Fibroblast of skin of back (primary cell): ENCODE measurements around the gene OR4D2.

ENCODE experiments used
- DNase-seq: peaks from one replicate; pipeline ENCODE4 v3.0.0-alpha.2; 2013

Gene OR4D2

DNA sequence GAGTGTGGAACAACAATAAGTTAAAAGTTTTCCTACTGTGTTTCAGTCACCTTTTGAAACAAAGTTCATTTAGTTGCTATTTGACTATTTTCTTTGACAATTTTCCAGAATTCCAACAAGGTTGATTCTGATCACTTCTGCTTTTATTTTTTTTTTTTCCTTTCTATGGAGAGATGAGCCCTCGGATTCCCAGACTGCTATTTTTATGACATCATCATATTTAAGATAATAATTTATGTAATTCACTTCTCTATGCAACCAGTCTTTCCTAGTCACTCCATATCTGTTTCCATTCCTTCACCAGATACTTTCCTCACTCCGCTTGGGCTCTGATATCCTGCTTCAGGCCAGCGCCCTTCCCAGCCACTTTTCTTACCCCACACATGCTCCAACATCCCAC lies 8.1 kb downstream of the OR4D2 start:
- no peak for DNase-seq

GRCh38 chr17:58176200-58176599 lies 9.4 kb downstream of the OR4D2 start:
- no peak for DNase-seq

- DNase-seq: no peak
Measured at GRCh38 chr17:58181796-58182195, 15.0 kb downstream of the OR4D2 start.

- DNase-seq: no peak
Measured at GRCh38 chr17:58183514-58183913, 16.7 kb downstream of the OR4D2 start.

GRCh38 chr17:58184308-58184985 lies 17.7 kb downstream of the OR4D2 start:
- peak; percentile 26 for DNase-seq

DNA sequence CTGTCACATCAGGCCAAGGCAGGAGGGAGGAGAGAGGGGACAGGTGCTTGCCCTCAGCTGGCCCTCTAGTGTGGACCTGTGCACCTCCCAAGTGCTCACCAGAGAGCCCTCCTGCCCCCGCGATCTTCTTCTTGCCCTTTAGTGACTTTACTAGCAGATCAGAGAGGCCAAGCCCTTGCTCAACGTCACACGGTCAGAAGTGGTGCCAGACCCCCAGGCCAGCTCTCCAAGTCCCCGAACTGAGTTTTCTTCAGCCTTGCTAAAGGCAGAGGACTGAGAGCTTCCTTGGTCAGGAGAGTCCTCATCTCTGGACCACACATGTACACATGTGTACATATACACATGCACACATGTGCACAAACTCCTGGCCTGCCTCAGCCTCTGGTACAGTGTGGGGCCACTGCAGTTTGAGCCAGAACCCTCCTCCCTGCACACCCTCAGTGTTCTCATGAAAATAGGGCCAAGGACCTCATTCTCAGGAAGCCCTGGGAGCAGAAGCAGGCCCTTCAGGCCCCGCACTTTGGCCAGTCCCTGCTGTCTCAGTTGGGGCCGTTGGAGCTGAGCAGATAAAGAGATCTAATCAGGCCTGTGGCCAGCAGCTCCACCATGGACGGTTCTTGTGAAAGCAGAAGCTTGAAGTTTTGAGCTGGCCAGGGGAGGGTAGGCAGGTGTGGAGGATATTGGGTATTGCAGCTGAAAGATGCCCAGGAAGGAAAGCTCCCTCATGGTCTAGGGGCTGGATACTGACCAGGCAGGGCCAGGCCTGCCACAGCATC lies 18.4 kb downstream of the OR4D2 start:
- DNase-seq: no peak

GRCh38 chr17:58186591-58186990 lies 19.8 kb downstream of the OR4D2 start:
- no peak for DNase-seq

- no peak for DNase-seq
Measured at GRCh38 chr17:58187063-58187462, 20.3 kb downstream of the OR4D2 start.

DNA sequence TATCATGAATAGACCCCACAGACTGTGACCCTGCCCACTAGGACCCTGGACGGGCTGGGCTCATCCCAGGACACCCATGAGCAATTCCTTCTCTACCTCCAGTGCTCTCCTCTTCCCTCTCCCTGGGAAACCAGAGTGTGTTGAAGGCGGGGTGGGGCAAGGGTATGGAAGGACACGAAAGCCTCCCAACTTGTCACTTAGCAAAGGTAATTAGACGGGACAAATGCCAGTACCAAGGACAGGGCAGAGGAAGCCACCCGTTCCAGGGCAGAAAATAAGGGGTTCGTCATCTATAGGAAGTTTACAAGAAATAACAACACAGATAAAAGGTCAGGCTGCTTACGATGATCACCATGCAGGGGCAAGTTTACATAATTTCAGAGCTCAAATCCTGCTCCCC lies 20.9 kb downstream of the OR4D2 start:
- no peak for DNase-seq

GRCh38 chr17:58189436-58190146 lies 22.8 kb downstream of the OR4D2 start:
- peak; percentile 78 for DNase-seq

DNA sequence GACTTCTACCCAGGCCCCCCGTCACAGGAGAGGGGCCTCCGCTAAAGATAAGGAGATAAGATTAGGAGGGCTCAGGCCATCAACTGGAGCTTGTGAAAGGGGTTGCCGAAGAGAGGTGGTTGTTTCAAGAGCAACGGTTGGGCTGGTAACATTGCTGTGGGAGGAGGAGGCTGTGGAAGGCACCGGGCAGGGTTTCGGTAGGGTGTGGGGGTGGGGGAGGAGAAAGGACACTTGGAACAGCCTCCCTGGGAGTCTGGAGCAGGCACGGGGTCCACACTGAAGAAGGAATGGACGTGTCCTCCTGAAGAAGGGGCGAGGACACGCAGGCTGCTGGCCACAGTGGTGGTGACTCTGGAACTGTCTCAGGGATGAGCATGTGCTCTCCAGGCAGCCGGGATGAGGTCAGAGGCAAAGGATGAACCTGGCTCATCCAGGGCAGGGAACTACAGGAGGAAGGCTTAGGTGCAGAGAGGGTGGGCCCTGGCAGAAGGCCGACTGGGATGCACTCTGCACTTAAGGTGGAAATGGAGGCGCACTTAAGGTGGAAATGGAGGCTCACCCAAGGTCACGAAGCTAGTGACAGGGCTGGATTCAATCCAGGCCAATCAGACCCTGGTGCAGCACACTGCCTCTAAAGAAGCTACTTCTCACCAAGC lies 24.6 kb downstream of the OR4D2 start:
- DNase-seq: no peak

DNA sequence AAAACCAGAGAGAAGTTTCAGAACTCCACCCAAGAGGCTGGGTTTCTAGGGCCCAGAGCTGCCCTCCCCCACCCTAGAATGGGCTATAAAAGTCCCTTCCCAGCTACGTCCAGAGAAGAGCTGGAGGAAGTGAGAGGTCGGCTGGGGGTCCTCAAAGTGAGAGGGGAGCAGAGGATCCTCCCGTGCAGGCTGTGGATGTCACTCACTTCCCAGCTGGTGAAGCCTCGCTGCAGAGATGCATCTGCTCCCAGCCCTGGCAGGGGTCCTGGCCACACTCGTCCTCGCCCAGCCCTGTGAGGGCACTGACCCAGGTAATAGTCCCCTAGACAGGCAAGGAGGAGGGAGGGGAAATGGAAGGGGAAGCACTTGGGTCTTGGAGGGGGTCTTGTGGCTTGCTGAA lies 25.8 kb downstream of the OR4D2 start, which contains the start of gene EPX:
Gene EPX (plus strand): TSS at position 115 of the 400 bp plus-strand sequence. CDS start 121 bp downstream, at position 236.
- DNase-seq: no peak

DNA sequence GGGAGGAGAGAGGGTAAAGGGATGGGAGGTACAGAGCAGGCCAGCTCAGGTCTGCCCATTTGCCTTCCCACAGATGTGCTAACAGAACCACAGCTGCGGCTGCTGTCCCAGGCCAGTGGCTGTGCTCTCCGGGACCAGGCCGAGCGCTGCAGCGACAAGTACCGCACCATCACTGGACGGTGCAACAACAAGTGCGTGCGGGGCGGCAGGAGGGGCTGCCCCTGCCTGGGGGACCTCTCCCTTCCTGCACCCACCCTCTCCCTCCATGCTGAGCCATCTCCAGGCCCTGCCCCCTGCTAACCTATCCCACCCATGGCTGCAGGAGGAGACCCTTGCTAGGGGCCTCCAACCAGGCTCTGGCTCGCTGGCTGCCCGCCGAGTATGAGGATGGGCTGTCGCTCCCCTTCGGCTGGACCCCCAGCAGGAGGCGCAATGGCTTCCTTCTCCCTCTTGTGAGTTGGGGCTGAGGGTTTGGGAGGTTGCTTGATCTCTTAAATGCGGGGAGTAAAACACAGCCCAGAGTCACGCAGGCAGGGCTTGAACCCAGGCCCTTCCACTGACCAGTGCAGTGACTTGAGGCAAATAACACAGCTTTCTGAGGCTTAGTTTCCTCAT lies 27.0 kb downstream of the OR4D2 start:
- DNase-seq: no peak

DNA sequence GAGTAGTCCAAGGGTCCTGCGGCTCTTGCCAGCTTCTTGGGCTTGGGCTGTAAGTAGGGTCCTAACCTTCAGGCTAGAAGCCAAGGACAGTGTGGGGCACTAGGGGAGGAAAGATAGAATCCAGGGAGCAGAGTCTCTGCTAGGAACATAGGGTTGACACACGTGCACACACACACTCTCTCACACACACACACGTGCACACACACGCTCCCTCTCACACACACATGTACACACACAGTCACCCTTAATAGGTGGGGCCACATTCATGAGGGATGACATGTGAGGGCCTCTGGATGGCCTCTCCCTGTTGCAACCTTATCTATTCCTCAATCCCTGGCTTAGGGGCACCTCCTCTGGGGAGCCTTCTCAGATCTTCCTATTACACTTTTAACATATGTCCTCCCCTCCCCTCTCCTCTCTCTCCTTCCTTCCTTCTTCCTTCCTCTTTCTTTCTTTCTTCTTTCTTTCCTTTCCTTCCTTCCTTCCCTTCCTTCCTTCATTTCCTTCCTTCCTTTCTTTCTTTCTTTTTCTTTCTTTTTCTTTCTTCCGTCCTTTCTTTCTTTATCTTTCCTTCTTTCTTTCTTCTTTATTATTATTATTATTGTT lies 28.8 kb downstream of the OR4D2 start:
- no peak for DNase-seq

DNA sequence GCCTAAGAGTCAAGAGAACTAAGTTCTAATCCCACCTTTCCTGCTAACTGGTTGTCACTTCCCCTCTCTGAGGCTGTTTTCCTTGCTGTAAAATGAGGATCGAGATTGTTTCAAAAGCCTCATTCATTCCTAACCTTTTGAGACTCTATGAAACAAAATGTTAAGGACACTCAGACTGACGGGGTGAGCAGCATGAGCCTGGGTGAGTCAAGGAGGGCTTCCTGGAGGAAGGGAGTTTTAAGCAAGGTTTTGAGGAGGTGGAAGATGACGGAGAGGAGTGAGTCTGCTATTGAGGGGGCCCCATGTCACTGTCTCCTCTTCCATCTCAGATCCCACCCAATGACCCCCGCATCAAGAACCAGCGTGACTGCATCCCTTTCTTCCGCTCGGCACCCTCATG lies 29.8 kb downstream of the OR4D2 start:
- no peak for DNase-seq

DNA sequence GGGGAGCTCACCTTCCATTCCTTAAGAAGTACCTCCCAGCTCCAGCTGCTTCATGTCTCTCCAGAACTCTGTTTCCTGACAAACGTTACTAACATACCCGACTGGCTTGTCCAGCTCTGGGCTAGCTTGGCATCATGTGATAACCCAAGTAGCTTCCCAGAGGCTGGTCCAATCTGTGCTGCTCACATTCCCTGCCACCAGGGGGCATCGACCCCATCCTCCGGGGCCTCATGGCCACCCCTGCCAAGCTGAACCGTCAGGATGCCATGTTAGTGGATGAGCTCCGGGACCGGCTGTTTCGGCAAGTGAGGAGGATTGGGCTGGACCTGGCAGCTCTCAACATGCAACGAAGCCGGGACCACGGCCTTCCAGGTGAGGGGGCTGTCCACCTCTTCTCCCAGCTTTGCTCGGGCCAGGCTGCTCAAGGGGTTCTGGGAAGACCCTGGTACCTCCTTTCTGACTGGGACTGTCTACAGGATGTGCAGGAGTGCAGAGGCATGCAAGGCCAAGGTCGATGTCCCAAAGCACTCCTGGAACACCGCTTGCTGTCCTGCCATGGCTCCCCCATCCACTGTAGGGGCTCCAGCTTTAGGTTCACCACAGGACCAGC lies 33.3 kb downstream of the OR4D2 start:
- peak; percentile 39 for DNase-seq

DNA sequence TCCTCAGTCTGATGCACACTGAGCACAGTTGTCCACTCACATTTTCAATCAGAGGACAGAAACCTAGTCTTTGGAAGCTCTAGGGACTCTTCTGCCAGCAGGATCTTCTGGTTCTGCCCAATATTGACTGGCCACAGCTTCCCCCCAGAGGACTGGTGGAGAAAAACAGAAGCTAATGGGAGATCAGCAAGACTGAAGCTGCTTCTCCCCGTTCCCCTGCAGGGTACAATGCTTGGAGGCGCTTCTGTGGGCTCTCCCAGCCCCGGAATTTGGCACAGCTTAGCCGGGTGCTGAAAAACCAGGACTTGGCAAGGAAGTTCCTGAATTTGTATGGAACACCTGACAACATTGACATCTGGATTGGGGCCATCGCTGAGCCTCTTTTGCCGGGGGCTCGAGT lies 36.1 kb downstream of the OR4D2 start:
- no peak for DNase-seq

DNA sequence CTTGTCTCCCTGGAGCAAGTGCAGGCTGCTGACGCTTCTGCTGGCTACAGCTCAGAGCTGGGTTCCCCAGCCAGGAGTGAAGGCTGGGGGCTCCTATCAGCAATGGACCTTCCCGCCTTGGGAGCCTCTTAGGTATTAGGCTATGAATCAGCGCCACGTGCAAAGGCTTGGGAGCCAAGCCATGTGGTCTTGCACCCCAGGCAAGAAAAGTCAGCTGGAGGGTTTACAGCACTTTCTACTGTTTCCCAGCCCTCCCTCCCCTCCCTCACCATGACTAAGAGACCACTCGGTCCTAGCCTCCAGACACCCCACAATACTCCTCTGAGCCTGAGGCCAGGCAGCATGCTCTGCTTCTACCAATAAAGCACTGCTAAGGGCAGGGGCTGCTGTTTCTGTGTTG lies 38.0 kb downstream of the OR4D2 start:
- DNase-seq: no peak

GRCh38 chr17:58205936-58206335 lies 39.2 kb downstream of the OR4D2 start:
- DNase-seq: no peak

DNA sequence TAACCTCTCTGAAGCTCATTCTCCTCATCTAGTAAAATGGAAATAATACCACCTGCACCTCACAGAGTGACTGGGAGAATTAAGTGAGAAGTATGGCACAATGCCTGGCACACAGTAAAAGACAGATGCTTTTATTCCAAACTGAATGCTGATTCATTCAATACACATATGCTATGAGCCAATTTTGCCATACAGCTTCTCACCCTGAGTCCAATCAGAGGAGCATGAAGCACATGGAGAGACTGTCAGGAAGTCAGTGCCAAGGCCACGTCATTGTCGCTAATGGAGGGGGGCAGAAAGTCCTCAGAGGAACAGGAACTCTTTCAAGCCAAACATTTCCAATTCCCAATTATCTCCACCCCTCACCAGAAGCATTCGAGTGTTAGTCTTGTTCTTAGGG lies 40.7 kb downstream of the OR4D2 start:
- no peak for DNase-seq

DNA sequence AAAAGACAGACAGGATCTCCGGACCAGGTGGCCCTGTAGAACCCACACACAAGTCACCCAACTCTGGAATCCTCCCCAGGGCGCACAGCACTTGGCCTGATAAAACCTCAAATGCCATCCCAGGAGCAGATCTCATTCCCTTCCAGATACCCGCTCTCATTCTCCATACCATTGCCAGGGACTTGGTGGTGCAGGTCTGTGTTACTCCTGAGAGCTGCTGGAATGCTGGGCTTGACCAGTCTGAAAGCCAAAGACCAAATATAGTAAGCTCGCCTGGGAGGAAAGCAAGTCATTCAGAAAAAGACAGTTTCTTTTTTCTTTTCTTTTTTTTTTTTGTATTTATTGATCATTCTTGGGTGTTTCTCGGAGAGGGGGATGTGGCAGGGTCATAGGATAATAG lies 41.6 kb downstream of the OR4D2 start:
- DNase-seq: no peak

DNA sequence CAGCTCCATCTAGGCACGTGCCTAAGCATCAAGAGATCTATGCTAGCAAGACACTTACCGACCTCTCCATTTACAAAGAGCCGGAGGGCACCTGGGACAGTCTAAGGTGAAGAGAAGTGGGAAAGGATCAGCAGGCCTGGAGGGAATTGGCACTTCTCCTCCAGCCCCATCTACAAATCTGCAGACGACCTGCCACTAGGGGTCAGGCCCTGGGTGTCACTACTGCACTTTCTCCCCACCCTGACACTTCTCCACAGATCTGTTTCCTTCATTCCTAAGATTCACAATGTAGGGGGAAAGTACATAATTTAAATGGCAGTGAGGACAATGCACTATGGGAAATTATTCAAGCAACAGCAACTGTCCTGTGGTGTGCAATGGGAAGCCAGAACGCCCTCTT lies 44.1 kb downstream of the OR4D2 start:
- DNase-seq: no peak
